Measurements from ENCODE around the gene ENTPD2. TPM values are rescaled to one million over a fixed set of nuclear protein-coding genes. Genes with fewer than 3 reads are reported as not detected.

Gene ENTPD2
- total RNA-seq, 4 donors from 2014 or later, result 10.1 to 14.7 (median 12.1) TPM

- no peak overlapping the region for H3K4me3 ChIP-seq (ENCODE audit: low read depth, poor library complexity, severe bottlenecking)
- no peak for TF ChIP-seq POLR2A (IDR thresholded peaks at IDR 0.05)
- TF ChIP-seq, protein P1, sequence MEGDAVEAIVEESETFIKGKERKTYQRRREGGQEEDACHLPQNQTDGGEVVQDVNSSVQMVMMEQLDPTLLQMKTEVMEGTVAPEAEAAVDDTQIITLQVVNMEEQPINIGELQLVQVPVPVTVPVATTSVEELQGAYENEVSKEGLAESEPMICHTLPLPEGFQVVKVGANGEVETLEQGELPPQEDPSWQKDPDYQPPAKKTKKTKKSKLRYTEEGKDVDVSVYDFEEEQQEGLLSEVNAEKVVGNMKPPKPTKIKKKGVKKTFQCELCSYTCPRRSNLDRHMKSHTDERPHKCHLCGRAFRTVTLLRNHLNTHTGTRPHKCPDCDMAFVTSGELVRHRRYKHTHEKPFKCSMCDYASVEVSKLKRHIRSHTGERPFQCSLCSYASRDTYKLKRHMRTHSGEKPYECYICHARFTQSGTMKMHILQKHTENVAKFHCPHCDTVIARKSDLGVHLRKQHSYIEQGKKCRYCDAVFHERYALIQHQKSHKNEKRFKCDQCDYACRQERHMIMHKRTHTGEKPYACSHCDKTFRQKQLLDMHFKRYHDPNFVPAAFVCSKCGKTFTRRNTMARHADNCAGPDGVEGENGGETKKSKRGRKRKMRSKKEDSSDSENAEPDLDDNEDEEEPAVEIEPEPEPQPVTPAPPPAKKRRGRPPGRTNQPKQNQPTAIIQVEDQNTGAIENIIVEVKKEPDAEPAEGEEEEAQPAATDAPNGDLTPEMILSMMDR (IDR thresholded peaks at IDR 0.05), result no peak
- DNase-seq (ENCODE audit: low spot score in 2 of 2), result no peak
- intact Hi-C loops (cut with DNase I; ENCODE audit: low total_unique reads), result no loop called here
- 88 to 89% methylated on average over 28 to 32 of the region's 32 CpGs for WGBS, 2 donors
These were observed 14.1 kb downstream of the ENTPD2 start for GRCh38 chr9:137039611-137040366.

DNA sequence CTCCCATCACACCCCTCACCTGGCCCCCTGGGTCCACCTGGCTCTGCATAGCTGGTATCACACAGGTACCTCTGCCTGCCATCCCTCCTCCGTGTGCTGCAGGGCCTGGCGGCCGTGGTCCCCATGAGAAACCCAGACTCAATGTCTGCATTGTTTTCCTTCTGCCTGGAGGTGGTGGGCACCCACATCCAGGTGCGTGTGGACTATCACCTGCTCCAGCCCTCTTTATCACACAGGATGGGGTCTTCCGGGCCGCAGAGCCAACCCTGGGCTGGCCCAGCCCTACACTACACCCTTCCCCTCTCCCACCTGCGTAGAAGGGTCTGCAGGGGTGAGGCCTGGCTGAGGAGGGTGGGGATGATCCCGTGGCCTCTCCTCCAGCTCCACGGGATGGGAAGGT lies 14.9 kb downstream of the ENTPD2 start:
- WGBS, 2 donors, result 79% methylated on average over 9 of the region's 9 CpGs
- DNase-seq (ENCODE audit: low spot score in 2 of 2), result no peak
- no peak overlapping the region for H3K4me3 ChIP-seq (ENCODE audit: low read depth, poor library complexity, severe bottlenecking)
- TF ChIP-seq, protein P1 (IDR thresholded peaks at IDR 0.05), result no peak
- no peak for TF ChIP-seq POLR2A (IDR thresholded peaks at IDR 0.05)
- intact Hi-C loops (cut with DNase I; ENCODE audit: low total_unique reads), result no loop called here

DNA sequence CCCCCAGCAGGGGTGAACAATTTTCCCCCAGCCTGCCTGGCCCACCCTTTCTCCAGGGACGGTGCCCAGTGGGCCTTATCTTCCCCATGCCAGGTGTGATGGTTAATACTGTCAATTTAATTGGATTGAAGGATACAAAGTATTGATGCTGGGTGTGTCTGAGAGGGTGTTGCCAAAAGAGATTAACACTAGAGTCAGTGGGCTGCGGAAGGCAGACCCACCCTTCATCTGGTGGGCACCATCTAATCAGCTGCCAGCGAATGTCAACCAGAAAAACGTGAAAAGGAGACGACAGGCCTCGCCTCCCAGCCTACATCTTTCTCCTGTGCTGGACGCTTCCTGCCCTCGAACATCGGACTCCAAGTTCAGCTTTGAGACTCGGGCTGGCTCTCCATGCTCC lies 16.4 kb downstream of the ENTPD2 start:
- no peak overlapping the region for H3K4me3 ChIP-seq (ENCODE audit: low read depth, poor library complexity, severe bottlenecking)
- TF ChIP-seq, protein P1 (IDR thresholded peaks at IDR 0.05), result no peak
- no peak for TF ChIP-seq POLR2A (IDR thresholded peaks at IDR 0.05)
- no peak for DNase-seq (ENCODE audit: low spot score in 2 of 2)
- intact Hi-C loops (cut with DNase I; ENCODE audit: low total_unique reads), result no loop called here
- 83 to 87% methylated on average over 10 of the region's 10 CpGs for WGBS, 2 donors

DNA sequence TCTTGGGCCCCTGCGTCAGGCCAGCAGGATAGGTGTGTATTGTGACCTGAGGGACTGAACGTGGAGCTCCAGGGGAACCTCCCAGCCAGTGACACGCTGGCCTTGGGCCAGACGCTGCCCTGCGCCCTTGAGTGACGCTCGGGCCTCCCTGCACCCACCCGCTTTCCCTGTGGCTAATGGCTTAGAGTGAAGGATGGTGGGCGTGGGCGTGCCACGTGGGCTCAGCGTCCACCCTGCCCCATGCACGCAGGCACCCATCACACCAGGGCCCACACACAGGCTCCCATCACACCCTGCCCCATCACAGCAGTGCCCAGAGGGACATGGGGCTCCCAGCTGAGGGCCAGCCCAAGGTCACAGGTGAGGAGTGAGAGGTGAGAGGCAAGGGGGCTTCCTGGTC lies 16.8 kb downstream of the ENTPD2 start:
- TF ChIP-seq, protein P1 (IDR thresholded peaks at IDR 0.05), result no peak
- no peak for TF ChIP-seq POLR2A (IDR thresholded peaks at IDR 0.05)

GRCh38 chr9:137035937-137036336 lies 17.9 kb downstream of the ENTPD2 start:
- TF ChIP-seq, protein P1 (IDR thresholded peaks at IDR 0.05), result no peak
- TF ChIP-seq POLR2A (IDR thresholded peaks at IDR 0.05), result no peak
- no peak overlapping the region for H3K4me3 ChIP-seq (ENCODE audit: low read depth, poor library complexity, severe bottlenecking)
- intact Hi-C loops (cut with DNase I; ENCODE audit: low total_unique reads), result no loop called here
- WGBS, 2 donors, result 67 to 76% methylated on average over 8 of the region's 8 CpGs
- no peak for DNase-seq (ENCODE audit: low spot score in 2 of 2)

More for the DNA sequence above, 16.8 kb downstream of the ENTPD2 start:
- WGBS, 2 donors, result 62 to 70% methylated on average over 2 to 12 of the region's 13 CpGs
- no peak overlapping the region for H3K4me3 ChIP-seq (ENCODE audit: low read depth, poor library complexity, severe bottlenecking)
- intact Hi-C loops (cut with DNase I; ENCODE audit: low total_unique reads), result no loop called here
- no peak for DNase-seq (ENCODE audit: low spot score in 2 of 2)

DNA sequence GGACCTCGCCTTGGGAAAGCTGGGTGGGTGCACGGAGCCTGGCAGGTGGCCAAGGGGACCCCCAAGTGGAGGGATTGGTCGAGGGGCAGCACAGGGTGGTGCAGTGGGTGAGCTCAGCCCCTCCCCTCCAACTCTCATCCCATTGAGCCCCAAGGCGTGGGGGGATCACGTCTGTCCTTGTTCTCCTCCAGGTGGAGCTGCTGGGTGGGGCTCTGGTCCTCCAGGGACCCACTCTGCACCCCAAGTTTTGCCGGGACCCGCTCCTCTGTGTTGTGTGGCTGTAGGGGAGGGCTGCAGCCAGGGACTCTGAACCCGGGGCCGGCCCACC lies 18.4 kb downstream of the ENTPD2 start:
- intact Hi-C loops (cut with DNase I; ENCODE audit: low total_unique reads), result no loop called here
- DNase-seq (ENCODE audit: low spot score in 2 of 2), result no peak
- TF ChIP-seq, protein P1 (IDR thresholded peaks at IDR 0.05), result no peak
- no peak for TF ChIP-seq POLR2A (IDR thresholded peaks at IDR 0.05)
- H3K4me3 ChIP-seq (ENCODE audit: low read depth, poor library complexity, severe bottlenecking), result no peak overlapping the region
- WGBS, 2 donors, result 14 to 25% methylated on average over 4 to 7 of the region's 9 CpGs
